GM12878 (cell line): ENCODE results near the gene ARSJ. TPM values are rescaled to one million over a fixed set of nuclear protein-coding genes. Genes with fewer than 3 reads are reported as not detected.

Experiments used
- ATAC-seq: fragments of 200-7000 bp; cut with Tn5 transposase; 3 replicates; pipeline ENCODE4 v1.9.1; 2020; ENCODE audit warnings: mild to moderate bottlenecking, moderate library complexity
- BruUV-seq: library from RNA; stranded (reverse); fragments of 400-500 nt; replicated peaks from 2 replicates; lab custom pipeline; 2021; lab: Mats Ljungman, UMichigan
- CTCF ChIA-PET: fragments of 300-600 bp; sonication (Branson Sonifier 250); formaldehyde crosslinking; extraction: SDS; loops from one replicate; lab custom pipeline; 2021; ENCODE audit warnings: inconsistent platforms; lab: Yijun Ruan, JAX
- POLR2A ChIA-PET: fragments of 350-600 bp; formaldehyde crosslinking; extraction: SDS; loops from one replicate; lab custom pipeline; 2021; ENCODE audit warnings: inconsistent platforms; lab: Charles Lee
- RAD21 ChIA-PET: fragments of 300-600 bp; sonication (Branson Sonifier 250); formaldehyde crosslinking; loops from one replicate; lab custom pipeline; 2023; ENCODE audit warnings: antibody characterized with exemption; ENCODE audit not compliant: unreplicated experiment; lab: Charles Lee
- SMC1A ChIA-PET: fragments of 300-600 bp; sonication (Branson Sonifier 250); formaldehyde crosslinking; loops from one replicate; lab custom pipeline; 2023; ENCODE audit not compliant: unreplicated experiment, uncharacterized antibody; lab: Charles Lee
- DNase-seq: peaks from one replicate; pipeline ENCODE4 v3.0.0-alpha.2; 2011; ENCODE audit warnings: low read depth, low spot score
- FAIRE-seq: peaks from 3 replicates; lab custom pipeline; 2011; peaks lifted over from hg19 to GRCh38; lab: Jason Lieb, UNC
- H2AFZ ChIP-seq: 2 replicates; pipeline ENCODE4 v1.6.0; 2011; ENCODE audit warnings: low read depth, low read length, control low read depth; ENCODE audit not compliant: control insufficient read depth
- H3K27ac ChIP-seq: 2 replicates; pipeline ENCODE4 v1.5.1; 2011; ENCODE audit warnings: control low read depth; ENCODE audit not compliant: control insufficient read depth, insufficient read depth
- H3K27me3 ChIP-seq, 2 experiments: replicated peaks in 1 of 2; 2 replicates each; pipeline versions ENCODE4 v1.6.0 to v1.6.1; 2011; ENCODE audit warnings: low read length in 1 of 2; ENCODE audit not compliant: control insufficient read depth in 2 of 2, insufficient read depth in 2 of 2
- H3K36me3 ChIP-seq, 2 experiments: 2 replicates each; pipeline ENCODE4 v1.5.1; 2011; ENCODE audit warnings: low read length in 1 of 2; ENCODE audit not compliant: control insufficient read depth in 2 of 2, insufficient read depth in 2 of 2
- H3K4me1 ChIP-seq: 2 replicates; pipeline ENCODE4 v1.6.1; 2011; ENCODE audit warnings: mild to moderate bottlenecking, low read length, moderate library complexity, mixed read lengths; ENCODE audit not compliant: control insufficient read depth, insufficient read depth
- H3K4me2 ChIP-seq: 2 replicates; pipeline ENCODE4 v1.6.0; 2011; ENCODE audit warnings: control low read depth; ENCODE audit not compliant: control insufficient read depth, insufficient read depth
- H3K4me3 ChIP-seq: fragments of 200-600 bp; sonication (generic); 2 replicates; pipeline ENCODE4 v1.5.1; 2016
- H3K79me2 ChIP-seq: 2 replicates; pipeline ENCODE4 v1.6.0; 2011; ENCODE audit warnings: low read length; ENCODE audit not compliant: control insufficient read depth, insufficient read depth
- H3K9ac ChIP-seq: 2 replicates; pipeline ENCODE4 v1.8.0; 2011; ENCODE audit warnings: low read length, control low read depth, mixed read lengths; ENCODE audit not compliant: control insufficient read depth, insufficient read depth
- H3K9me3 ChIP-seq: replicated peaks from 3 replicates; pipeline ENCODE4 v1.5.1; 2011; ENCODE audit warnings: mild to moderate bottlenecking, low read length; ENCODE audit not compliant: control insufficient read depth, insufficient read depth
- H4K20me1 ChIP-seq: 2 replicates; pipeline ENCODE4 v1.6.0; 2011; ENCODE audit not compliant: control insufficient read depth, insufficient read depth
- CHD2 ChIP-seq: IDR thresholded peaks from 2 replicates; pipeline ENCODE4 v1.6.1; 2011; ENCODE audit warnings: low read depth, low read length, improper control_type of control experiment, borderline replicate concordance
- ETV6 ChIP-seq, 2 experiments: fragments of 450-650 bp in 1 of 2; IDR thresholded peaks in 1 of 2; conservative IDR thresholded peaks in 1 of 2; 2 replicates each; pipeline ENCODE4 v1.6.1; 2014; ENCODE audit warnings: antibody characterized with exemption in 1 of 2, borderline replicate concordance in 1 of 2, low read depth in 1 of 2, mild to moderate bottlenecking in 1 of 2, moderate library complexity in 1 of 2
- JUNB ChIP-seq: IDR thresholded peaks from 2 replicates; pipeline ENCODE4 v1.6.1; 2016; ENCODE audit warnings: antibody characterized with exemption, mild to moderate bottlenecking
- ZNF384 ChIP-seq: IDR thresholded peaks from 2 replicates; pipeline ENCODE4 v1.6.1; 2012; ENCODE audit warnings: low read depth, mild to moderate bottlenecking, low read length, improper control_type of control experiment, borderline replicate concordance
- WGBS: methylation state at CpG from one replicate; pipeline ENCODE4 v1.1.6; 2016; ENCODE audit warnings: low lambda C conversion rate; ENCODE audit not compliant: insufficient replicate concordance, insufficient coverage; ENCODE audit errors: missing lambda C conversion rate; 5-methylcytosine and 5-hydroxymethylcytosine counted together
- in situ Hi-C: fragments of 300-500 bp; cut with MboI; formaldehyde crosslinking; loops from 9 replicates; pipeline ENCODE4 v1.14.3; 2018; ENCODE audit warnings: mixed read lengths
- intact Hi-C: fragments of 100-400 bp; cut with micrococcal nuclease; formaldehyde crosslinking; loops from one replicate; pipeline ENCODE4 v1.14.2; 2022; ENCODE audit not compliant: unreplicated experiment
- polyA plus RNA-seq, 11 experiments: library from polyadenylated mRNA; depleted of rRNA in 4 of 11; unstranded in 6 of 11; stranded (reverse) in 5 of 11; fragments of >200 nt; fragmentation: Nextera tagmentation in 4 of 11; fragmentation: Illumina TruSeq in 1 of 11; extraction: Ambion mirVana in 4 of 11; extraction: Trizol in 1 of 11; gene quantifications; 1 replicate in 1 of 11; 2 replicates in 10 of 11; pipeline versions ENCODE4 v1.2.1 to v1.2.3, GENCODE V29; 2011 to 2016; ENCODE audit warnings: inconsistent platforms in 2 of 11, missing spikeins in 2 of 11, low read depth in 1 of 11
- total RNA-seq, 4 experiments: library from RNA; depleted of rRNA in 3 of 4; stranded (reverse); fragments of >200 nt in 3 of 4; fragmentation: Illumina TruSeq in 1 of 4; extraction: Trizol in 1 of 4; gene quantifications; 2 replicates each; pipeline versions ENCODE4 v1.2.1 to v1.2.3, GENCODE V29; 2013 to 2021

The ARSJ gene
- total and polyA plus RNA-seq, 10 of the 15 experiments (the other 5 are each of a cell fraction or from before 2014, with no cell fraction given): under 0.01 to 0.19 (median 0.04) TPM; not detected in 5

- POLR2A ChIA-PET: interaction anchor here (0.6 kb wide), 1 partner anchor 135 kb away, joined by 5 read pairs; no protein-coding TSS in a partner anchor
- RAD21 ChIA-PET: interaction anchor here (1.0 to 3.3 kb wide), 4 partner anchors 68 to 133 kb away, joined by 3 to 25 read pairs (median 3); no protein-coding TSS in a partner anchor
- Histone ChIP-seq H3K4me1 (no peaks in the 10 kb centered on the region), H3K4me3 (no peak overlapping the region), H2AFZ (no peak overlapping the region), H3K36me3 (no peaks in the 10 kb centered on the region), H3K27ac (no peak overlapping the region), H3K27me3 (no peaks in the 10 kb centered on the region; a peak in 1 of 4 replicates), H4K20me1 (no peaks in the 10 kb centered on the region), H3K9me3 (peaks cover 1% of the 10 kb centered on the region; the same call in 1 of the 3 replicates), H3K4me2 (no peak overlapping the region), H3K79me2 (no peaks in the 10 kb centered on the region), H3K9ac (no peak overlapping the region)
- no peak for FAIRE-seq
- in situ Hi-C loops (loop anchor here (10.0 kb wide), 1 partner anchor 427 kb away; no protein-coding TSS in a partner anchor), intact Hi-C loops (loop anchor here (10.0 kb wide), 1 partner anchor 737 kb away; no protein-coding TSS in a partner anchor)
- 20% methylated on average over 3 of the region's 3 CpGs for WGBS
- CTCF ChIA-PET: interaction anchor here (0.8 to 3.2 kb wide), 7 partner anchors 14 to 563 kb away, joined by 3 to 23 read pairs (median 4); no protein-coding TSS in a partner anchor
- no peak for ATAC-seq
- SMC1A ChIA-PET: interaction anchor here (0.8 to 10.8 kb wide), 11 partner anchors 13 to 563 kb away, joined by 3 to 145 read pairs (median 10); partner anchors contain the start of gene ARSJ
- BruUV-seq: no TSS peak
- no peak for DNase-seq
- TF ChIP-seq ZNF384 (no peak), ETV6 (conservative IDR thresholded peaks at IDR 0.05 in 1 of 2, IDR thresholded peaks at IDR 0.05 in 1 of 2; ENCODE audit: borderline replicate concordance in 1 of 2, low read depth in 1 of 2) (no peak)
Measured at GRCh38 chr4:113957956-113958355, 21.5 kb downstream of the ARSJ start.

- TF ChIP-seq CHD2 (no peak), JUNB (peak; percentile 38; the same call in 1 of the 2 replicates)
- Histone ChIP-seq H3K36me3 (no peaks in the 10 kb centered on the region), H3K4me3 (no peak overlapping the region), H4K20me1 (no peaks in the 10 kb centered on the region), H3K9me3 (no peaks in the 10 kb centered on the region), H2AFZ (no peak overlapping the region), H3K79me2 (no peaks in the 10 kb centered on the region), H3K9ac (no peak overlapping the region), H3K27me3 (no peaks in the 10 kb centered on the region), H3K27ac (no peak overlapping the region), H3K4me1 (no peaks in the 10 kb centered on the region), H3K4me2 (no peak overlapping the region)
- ChIA-PET RAD21 (interaction anchor here (0.6 to 3.3 kb wide), 9 partner anchors 66 to 422 kb away, joined by 3 to 25 read pairs (median 5); no protein-coding TSS in a partner anchor), POLR2A (interaction anchor here (0.6 to 2.2 kb wide), 7 partner anchors 11 to 1144 kb away, joined by 3 to 6 read pairs (median 4); no protein-coding TSS in a partner anchor), CTCF (interaction anchor here (0.6 to 3.2 kb wide), 9 partner anchors 9 to 561 kb away, joined by 3 to 23 read pairs (median 5); no protein-coding TSS in a partner anchor), SMC1A (interaction anchor here (0.7 to 10.8 kb wide), 26 partner anchors 8 to 601 kb away, joined by 3 to 145 read pairs (median 4); no protein-coding TSS in a partner anchor)
- intact Hi-C loops (loop anchor here (10.0 kb wide), 1 partner anchor 739 kb away; no protein-coding TSS in a partner anchor), in situ Hi-C loops (loop anchor here (10.0 kb wide), 1 partner anchor 429 kb away; no protein-coding TSS in a partner anchor)
- FAIRE-seq (no peak), ATAC-seq (peak; percentile 68), DNase-seq (peak; percentile 12)
- WGBS: 37% methylated on average over 3 of the region's 3 CpGs
- no TSS peak for BruUV-seq
Measured at GRCh38 chr4:113955948-113956347, 23.5 kb downstream of the ARSJ start.
